HG02870 (cell line): ENCODE data around the gene PLCE1.

Experiments
- ATAC-seq: cut with Tn5 transposase; IDR thresholded peaks from one replicate; pipeline ENCODE4 v1.9.1; 2021; ENCODE audit warnings: mild to moderate bottlenecking, moderate library complexity; ENCODE audit not compliant: unreplicated experiment

The PLCE1 gene

GRCh38 chr10:93993414-93993781 is 333 bp upstream of the PLCE1 start:
- ATAC-seq = no peak

- no peak for ATAC-seq
Measured at GRCh38 chr10:93994438-93994801, 689 bp downstream of the PLCE1 start.

- no peak for ATAC-seq
Measured at GRCh38 chr10:93995182-93995581, 1.5 kb downstream of the PLCE1 start.

- no peak for ATAC-seq
Measured at GRCh38 chr10:93995598-93996271, 2.0 kb downstream of the PLCE1 start.

- no peak for ATAC-seq
Measured at GRCh38 chr10:93996551-93996950, 2.8 kb downstream of the PLCE1 start.

GRCh38 chr10:93997546-93997945 is 3.8 kb downstream of the PLCE1 start:
- ATAC-seq = no peak

- no peak for ATAC-seq
Measured at GRCh38 chr10:93999401-93999851, 5.7 kb downstream of the PLCE1 start.

GRCh38 chr10:94000638-94001415 is 7.1 kb downstream of the PLCE1 start:
- ATAC-seq = no peak

- ATAC-seq = no peak
Measured at GRCh38 chr10:94001416-94001810, 7.7 kb downstream of the PLCE1 start.

- ATAC-seq = no peak
Measured at GRCh38 chr10:94002156-94002555, 8.4 kb downstream of the PLCE1 start.

GRCh38 chr10:94003488-94003887 is 9.8 kb downstream of the PLCE1 start:
- no peak for ATAC-seq

GRCh38 chr10:94005050-94005449 is 11.3 kb downstream of the PLCE1 start:
- ATAC-seq = no peak

- ATAC-seq = no peak
Measured at GRCh38 chr10:94006591-94007550, 13.1 kb downstream of the PLCE1 start.

- ATAC-seq = no peak
Measured at GRCh38 chr10:94008526-94008925, 14.8 kb downstream of the PLCE1 start.

- ATAC-seq = no peak
Measured at GRCh38 chr10:94010116-94010515, 16.4 kb downstream of the PLCE1 start.

GRCh38 chr10:94010886-94011285 is 17.2 kb downstream of the PLCE1 start:
- no peak for ATAC-seq

- ATAC-seq = no peak
Measured at GRCh38 chr10:94011296-94011695, 17.6 kb downstream of the PLCE1 start.

- ATAC-seq = no peak
Measured at GRCh38 chr10:94012834-94013233, 19.1 kb downstream of the PLCE1 start.

GRCh38 chr10:94013331-94013760 is 19.6 kb downstream of the PLCE1 start:
- no peak for ATAC-seq

- ATAC-seq = no peak
Measured at GRCh38 chr10:94014304-94014703, 20.6 kb downstream of the PLCE1 start.
